Measurements from ENCODE around the gene AKR1C3. TPM values are rescaled to one million over a fixed set of nuclear protein-coding genes. Genes with fewer than 3 reads are reported as not detected.
"Not testable (repeated sequence)": the region's sequence is repeated elsewhere in the genome, so short reads cannot be mapped to it uniquely, and the experiment has no call there.

The AKR1C3 gene
- total RNA-seq, 1 donor from 2014 or later: 3.6 TPM

DNA sequence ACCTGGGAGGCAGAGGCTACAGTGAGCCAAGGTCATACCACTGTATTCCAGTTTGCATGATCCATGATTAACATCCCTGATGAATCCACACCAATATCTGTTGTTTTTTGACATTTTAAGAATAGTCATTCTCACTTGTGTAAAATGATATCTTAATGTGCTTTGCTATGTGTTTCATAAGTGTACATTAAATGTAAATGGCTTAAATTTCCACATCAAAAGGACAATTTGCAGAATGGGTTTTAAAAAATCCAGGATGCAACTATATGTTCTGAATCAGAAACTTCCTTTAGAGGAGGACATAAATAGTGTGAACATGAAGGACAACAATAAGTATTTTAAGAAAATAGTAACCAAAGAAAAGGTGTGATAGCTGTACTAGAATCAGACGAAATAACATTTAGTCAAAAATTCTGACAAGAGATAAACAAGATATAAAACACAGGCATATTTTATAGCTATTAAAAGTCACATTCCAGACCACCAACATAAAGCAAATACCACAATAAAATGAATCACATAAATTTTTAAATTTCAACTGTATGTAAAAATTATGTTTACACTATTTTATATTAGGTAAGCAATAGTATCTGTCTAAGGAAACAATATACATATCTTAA, 42.4 kb downstream of the AKR1C3 start:
- DNase-seq (ENCODE audit: extremely low read depth, low read depth, low spot score): no peak

DNA sequence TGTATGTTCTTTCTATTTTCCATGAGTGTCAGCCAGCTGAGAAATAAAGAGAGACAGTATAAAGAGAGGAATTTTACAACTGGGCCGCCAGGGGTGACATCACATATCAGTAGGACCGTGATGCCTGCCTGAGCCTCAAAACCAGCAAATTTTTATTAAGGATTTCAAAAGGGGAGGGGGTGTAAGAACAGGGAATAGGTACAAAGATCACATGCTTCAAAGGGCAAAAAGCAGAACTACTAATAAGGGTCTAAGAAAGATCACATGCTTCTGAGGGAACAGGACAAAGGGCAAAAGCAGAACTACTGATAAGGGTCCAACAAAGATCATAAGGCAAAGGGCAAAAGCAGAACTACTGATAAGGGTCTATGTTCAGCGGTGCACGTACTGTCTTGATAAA, 43.5 kb downstream of the AKR1C3 start:
- not testable (repeated sequence) for DNase-seq (ENCODE audit: extremely low read depth, low read depth, low spot score)

DNA sequence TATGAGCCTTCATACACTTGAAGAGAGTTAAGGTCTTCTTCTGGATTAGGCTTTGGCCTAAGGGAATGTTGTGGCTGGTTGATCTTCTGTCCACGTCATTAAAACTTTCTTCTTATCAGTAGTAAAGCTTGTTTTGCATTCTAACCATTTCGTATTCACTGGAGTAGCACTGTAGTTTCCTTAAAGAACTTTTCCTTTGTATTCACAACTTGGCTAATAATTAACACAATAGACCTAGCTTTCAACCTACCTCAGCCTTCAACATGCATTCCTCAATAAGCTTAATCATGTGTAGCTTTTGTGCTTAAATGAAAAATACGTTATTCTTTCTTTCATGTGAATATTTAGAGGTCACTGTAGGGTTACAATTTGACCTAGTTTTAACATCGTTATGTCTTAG, 48.0 kb downstream of the AKR1C3 start:
- DNase-seq (ENCODE audit: extremely low read depth, low read depth, low spot score): no peak

DNA sequence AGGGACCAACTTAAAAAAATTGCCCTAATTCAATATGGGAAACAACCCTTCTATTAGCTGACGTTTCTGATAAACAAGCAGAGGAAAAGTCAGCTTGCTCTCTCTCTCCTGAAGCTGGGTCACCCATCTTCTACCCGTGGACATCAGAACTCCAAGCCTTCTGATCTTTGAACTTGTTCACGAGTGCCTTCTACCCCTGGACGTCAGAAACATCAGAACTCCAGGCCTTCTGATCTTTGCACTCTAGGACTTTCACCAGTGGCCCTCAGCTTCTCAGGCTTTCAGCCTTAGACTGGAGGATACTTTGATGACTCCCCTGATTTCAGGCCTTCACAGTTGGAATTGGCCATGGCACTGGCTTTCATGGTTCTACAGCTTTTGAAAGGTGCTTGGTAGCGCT, 48.9 kb downstream of the AKR1C3 start:
- no peak for DNase-seq (ENCODE audit: extremely low read depth, low read depth, low spot score)

- DNase-seq (ENCODE audit: extremely low read depth, low read depth, low spot score): no peak
Measured at GRCh38 chr10:5146920-5147254, 52.7 kb downstream of the AKR1C3 start.

GRCh38 chr10:5147255-5147980, 53.2 kb downstream of the AKR1C3 start:
- no peak for DNase-seq (ENCODE audit: extremely low read depth, low read depth, low spot score)

DNA sequence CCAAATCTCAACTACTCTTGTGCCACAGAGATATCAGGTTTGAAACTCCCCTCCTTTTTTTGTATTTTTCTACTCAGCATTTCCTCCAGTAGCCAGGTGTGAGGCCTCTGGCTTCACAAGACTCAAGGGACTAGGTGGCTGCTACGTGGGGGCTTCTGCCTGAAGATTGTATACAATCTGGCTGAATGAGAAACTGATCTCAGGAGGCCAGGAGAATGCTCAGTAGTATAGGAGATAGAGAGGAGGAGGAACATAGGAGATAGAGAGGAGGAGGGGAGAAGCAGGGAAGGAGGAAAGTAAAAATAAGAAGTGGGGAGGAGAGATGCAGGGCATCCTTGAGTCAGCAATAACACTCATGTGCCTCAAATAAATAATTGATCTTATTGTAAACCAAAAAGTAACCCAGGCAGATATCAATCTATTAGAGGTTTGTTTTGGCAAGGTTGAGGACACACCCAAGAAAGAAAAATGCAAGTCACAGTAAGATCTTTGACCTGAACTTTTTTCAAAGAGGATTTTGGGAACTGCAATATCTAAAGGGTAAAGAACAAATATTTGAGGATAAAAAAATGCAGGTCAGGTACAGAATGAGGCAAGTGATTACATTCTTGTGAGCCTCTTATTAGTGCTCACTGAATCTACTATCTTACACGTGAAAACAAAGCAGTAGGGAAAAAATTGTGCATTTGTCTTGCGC, 53.9 kb downstream of the AKR1C3 start:
- DNase-seq (ENCODE audit: extremely low read depth, low read depth, low spot score): no peak

DNA sequence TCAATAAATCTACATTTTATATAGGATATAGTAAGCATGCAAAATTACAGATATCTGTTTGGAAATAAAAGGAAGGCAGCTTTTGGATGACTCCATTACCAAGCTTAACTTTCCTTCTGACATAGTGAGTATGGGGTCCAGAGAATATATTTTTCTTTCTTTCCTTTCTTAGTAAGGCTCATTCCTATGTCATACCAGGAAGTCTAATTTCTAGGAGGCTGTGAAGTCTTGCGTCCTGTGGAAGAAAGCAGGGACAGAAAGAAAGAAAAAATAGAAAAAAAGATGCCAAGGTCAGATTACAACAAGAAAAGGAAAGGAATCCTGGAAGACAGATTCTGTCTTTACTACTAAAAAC, 54.4 kb downstream of the AKR1C3 start:
- no peak for DNase-seq (ENCODE audit: extremely low read depth, low read depth, low spot score)

- no peak for DNase-seq (ENCODE audit: extremely low read depth, low read depth, low spot score)
Measured at GRCh38 chr10:5151076-5151475, 56.9 kb downstream of the AKR1C3 start.

DNA sequence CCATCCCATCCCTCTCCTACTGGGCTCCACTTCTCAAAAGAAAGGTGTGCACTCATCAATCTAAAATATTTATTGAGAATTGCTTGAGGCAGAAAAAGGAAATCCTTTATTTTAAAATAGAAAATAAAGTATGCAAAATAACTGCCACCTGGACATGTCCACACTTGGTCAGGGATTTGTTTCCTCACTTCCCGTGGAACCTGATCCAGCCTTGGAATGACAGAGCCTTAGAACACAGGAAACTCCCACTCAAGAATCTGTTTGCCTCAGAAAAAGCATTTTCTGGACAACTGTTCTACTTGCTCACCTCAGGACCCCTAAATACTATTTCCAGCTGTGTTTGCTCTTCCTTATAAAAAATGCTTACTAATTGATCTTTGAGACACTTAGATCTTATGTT, 61.7 kb downstream of the AKR1C3 start:
- no peak for DNase-seq (ENCODE audit: extremely low read depth, low read depth, low spot score)

Other genes starting within 250 kb of the AKR1C3 start
- 0.15 and 0.70 TPM in 2 replicates for gene AKR1C1, start 131.0 kb upstream of the AKR1C3 start, total RNA-seq
- 0.29 TPM in 1 of 2 replicates, not detected in the other for gene AKR1C2, start 90.6 kb upstream of the AKR1C3 start, total RNA-seq
- not detected in 2 replicates for gene AKR1C8, start 90.7 kb downstream of the AKR1C3 start, total RNA-seq
- gene AKR1C4, start 102.4 kb downstream of the AKR1C3 start, total RNA-seq: not detected in 2 replicates

All from glomerular endothelial cell (primary cell).